ENCODE data around the gene ZBTB40.

DNA sequence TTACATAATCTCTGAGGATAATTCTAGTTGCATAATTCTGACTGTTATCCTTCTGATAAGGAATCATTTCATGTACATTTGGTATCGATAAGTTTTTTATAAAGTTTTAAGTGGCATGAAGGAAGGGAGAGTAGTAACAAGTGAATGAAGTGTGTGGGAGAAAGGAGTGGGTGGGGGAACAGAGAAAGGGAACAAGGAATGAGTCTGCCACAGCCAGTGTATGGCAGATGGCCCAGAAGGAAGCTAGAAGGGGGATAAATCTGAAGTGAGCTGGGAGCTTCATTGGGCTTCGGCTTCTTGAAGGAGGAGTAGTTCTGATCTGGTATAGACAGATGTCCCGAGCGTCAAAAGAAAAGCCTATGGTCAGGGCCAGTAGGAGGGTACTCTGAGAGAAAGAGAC is 18.6 kb downstream of the ZBTB40 start:
- TF ChIP-seq, protein P1, sequence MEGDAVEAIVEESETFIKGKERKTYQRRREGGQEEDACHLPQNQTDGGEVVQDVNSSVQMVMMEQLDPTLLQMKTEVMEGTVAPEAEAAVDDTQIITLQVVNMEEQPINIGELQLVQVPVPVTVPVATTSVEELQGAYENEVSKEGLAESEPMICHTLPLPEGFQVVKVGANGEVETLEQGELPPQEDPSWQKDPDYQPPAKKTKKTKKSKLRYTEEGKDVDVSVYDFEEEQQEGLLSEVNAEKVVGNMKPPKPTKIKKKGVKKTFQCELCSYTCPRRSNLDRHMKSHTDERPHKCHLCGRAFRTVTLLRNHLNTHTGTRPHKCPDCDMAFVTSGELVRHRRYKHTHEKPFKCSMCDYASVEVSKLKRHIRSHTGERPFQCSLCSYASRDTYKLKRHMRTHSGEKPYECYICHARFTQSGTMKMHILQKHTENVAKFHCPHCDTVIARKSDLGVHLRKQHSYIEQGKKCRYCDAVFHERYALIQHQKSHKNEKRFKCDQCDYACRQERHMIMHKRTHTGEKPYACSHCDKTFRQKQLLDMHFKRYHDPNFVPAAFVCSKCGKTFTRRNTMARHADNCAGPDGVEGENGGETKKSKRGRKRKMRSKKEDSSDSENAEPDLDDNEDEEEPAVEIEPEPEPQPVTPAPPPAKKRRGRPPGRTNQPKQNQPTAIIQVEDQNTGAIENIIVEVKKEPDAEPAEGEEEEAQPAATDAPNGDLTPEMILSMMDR (IDR thresholded peaks at IDR 0.05; ENCODE audit: insufficient read depth, low read length, poor library complexity, severe bottlenecking): no peak
- no peak for TF ChIP-seq EZH2phosphoT487 (conservative IDR thresholded peaks at IDR 0.05; ENCODE audit: low read length)
